GM12878 (cell line): ENCODE results near the gene PINLYP. TPM values are rescaled to one million over a fixed set of nuclear protein-coding genes. Genes with fewer than 3 reads are reported as not detected.

Source experiments
- ATAC-seq: fragments of 200-7000 bp; cut with Tn5 transposase; 3 replicates; pipeline ENCODE4 v1.9.1; 2020; ENCODE audit warnings: mild to moderate bottlenecking, moderate library complexity
- BruUV-seq: library from RNA; stranded (reverse); fragments of 400-500 nt; replicated peaks from 2 replicates; lab custom pipeline; 2021; lab: Mats Ljungman, UMichigan
- CTCF ChIA-PET: fragments of 300-600 bp; sonication (Branson Sonifier 250); formaldehyde crosslinking; extraction: SDS; loops from one replicate; lab custom pipeline; 2021; ENCODE audit warnings: inconsistent platforms; lab: Yijun Ruan, JAX
- POLR2A ChIA-PET: fragments of 350-600 bp; formaldehyde crosslinking; extraction: SDS; loops from one replicate; lab custom pipeline; 2021; ENCODE audit warnings: inconsistent platforms; lab: Charles Lee
- RAD21 ChIA-PET: fragments of 300-600 bp; sonication (Branson Sonifier 250); formaldehyde crosslinking; loops from one replicate; lab custom pipeline; 2023; ENCODE audit warnings: antibody characterized with exemption; ENCODE audit not compliant: unreplicated experiment; lab: Charles Lee
- SMC1A ChIA-PET: fragments of 300-600 bp; sonication (Branson Sonifier 250); formaldehyde crosslinking; loops from one replicate; lab custom pipeline; 2023; ENCODE audit not compliant: unreplicated experiment, uncharacterized antibody; lab: Charles Lee
- DNase-seq: peaks from one replicate; pipeline ENCODE4 v3.0.0-alpha.2; 2011; ENCODE audit warnings: low read depth, low spot score
- FAIRE-seq: peaks from 3 replicates; lab custom pipeline; 2011; peaks lifted over from hg19 to GRCh38; lab: Jason Lieb, UNC
- H2AFZ ChIP-seq: 2 replicates; pipeline ENCODE4 v1.6.0; 2011; ENCODE audit warnings: low read depth, low read length, control low read depth; ENCODE audit not compliant: control insufficient read depth
- H3K27ac ChIP-seq: 2 replicates; pipeline ENCODE4 v1.5.1; 2011; ENCODE audit warnings: control low read depth; ENCODE audit not compliant: control insufficient read depth, insufficient read depth
- H3K27me3 ChIP-seq, 2 experiments: replicated peaks in 1 of 2; 2 replicates each; pipeline versions ENCODE4 v1.6.0 to v1.6.1; 2011; ENCODE audit warnings: low read length in 1 of 2; ENCODE audit not compliant: control insufficient read depth in 2 of 2, insufficient read depth in 2 of 2
- H3K36me3 ChIP-seq, 2 experiments: 2 replicates each; pipeline ENCODE4 v1.5.1; 2011; ENCODE audit warnings: low read length in 1 of 2; ENCODE audit not compliant: control insufficient read depth in 2 of 2, insufficient read depth in 2 of 2
- H3K4me1 ChIP-seq: 2 replicates; pipeline ENCODE4 v1.6.1; 2011; ENCODE audit warnings: mild to moderate bottlenecking, low read length, moderate library complexity, mixed read lengths; ENCODE audit not compliant: control insufficient read depth, insufficient read depth
- H3K4me2 ChIP-seq: 2 replicates; pipeline ENCODE4 v1.6.0; 2011; ENCODE audit warnings: control low read depth; ENCODE audit not compliant: control insufficient read depth, insufficient read depth
- H3K4me3 ChIP-seq: fragments of 200-600 bp; sonication (generic); 2 replicates; pipeline ENCODE4 v1.5.1; 2016
- H3K79me2 ChIP-seq: 2 replicates; pipeline ENCODE4 v1.6.0; 2011; ENCODE audit warnings: low read length; ENCODE audit not compliant: control insufficient read depth, insufficient read depth
- H3K9ac ChIP-seq: 2 replicates; pipeline ENCODE4 v1.8.0; 2011; ENCODE audit warnings: low read length, control low read depth, mixed read lengths; ENCODE audit not compliant: control insufficient read depth, insufficient read depth
- H3K9me3 ChIP-seq: replicated peaks from 3 replicates; pipeline ENCODE4 v1.5.1; 2011; ENCODE audit warnings: mild to moderate bottlenecking, low read length; ENCODE audit not compliant: control insufficient read depth, insufficient read depth
- H4K20me1 ChIP-seq: 2 replicates; pipeline ENCODE4 v1.6.0; 2011; ENCODE audit not compliant: control insufficient read depth, insufficient read depth
- FOS ChIP-seq: IDR thresholded peaks from 3 replicates; pipeline ENCODE4 v1.6.1; 2011; ENCODE audit warnings: borderline replicate concordance; ENCODE audit not compliant: insufficient read length; ENCODE audit errors: extremely low read depth
- FOXK2 ChIP-seq: fragments of 450-650 bp; IDR thresholded peaks from 2 replicates; pipeline ENCODE4 v1.6.1; 2017; ENCODE audit warnings: mild to moderate bottlenecking, moderate library complexity
- SP1 ChIP-seq: IDR thresholded peaks from one replicate; pipeline ENCODE4 v1.6.1; 2011; ENCODE audit warnings: low read depth, low read length
- WGBS: methylation state at CpG from one replicate; pipeline ENCODE4 v1.1.6; 2016; ENCODE audit warnings: low lambda C conversion rate; ENCODE audit not compliant: insufficient replicate concordance, insufficient coverage; ENCODE audit errors: missing lambda C conversion rate; 5-methylcytosine and 5-hydroxymethylcytosine counted together
- in situ Hi-C: fragments of 300-500 bp; cut with MboI; formaldehyde crosslinking; loops from 9 replicates; pipeline ENCODE4 v1.14.3; 2018; ENCODE audit warnings: mixed read lengths
- intact Hi-C: fragments of 100-400 bp; cut with micrococcal nuclease; formaldehyde crosslinking; loops from one replicate; pipeline ENCODE4 v1.14.2; 2022; ENCODE audit not compliant: unreplicated experiment
- polyA plus RNA-seq, 11 experiments: library from polyadenylated mRNA; depleted of rRNA in 4 of 11; unstranded in 6 of 11; stranded (reverse) in 5 of 11; fragments of >200 nt; fragmentation: Nextera tagmentation in 4 of 11; fragmentation: Illumina TruSeq in 1 of 11; extraction: Ambion mirVana in 4 of 11; extraction: Trizol in 1 of 11; gene quantifications; 1 replicate in 1 of 11; 2 replicates in 10 of 11; pipeline versions ENCODE4 v1.2.1 to v1.2.3, GENCODE V29; 2011 to 2016; ENCODE audit warnings: inconsistent platforms in 2 of 11, missing spikeins in 2 of 11, low read depth in 1 of 11
- total RNA-seq, 4 experiments: library from RNA; depleted of rRNA in 3 of 4; stranded (reverse); fragments of >200 nt in 3 of 4; fragmentation: Illumina TruSeq in 1 of 4; extraction: Trizol in 1 of 4; gene quantifications; 2 replicates each; pipeline versions ENCODE4 v1.2.1 to v1.2.3, GENCODE V29; 2013 to 2021
- TF ChIP-seq, protein P1 (sequence below): IDR thresholded peaks from 2 replicates; pipeline ENCODE4 v1.6.1; 2011; ENCODE audit warnings: borderline replicate concordance, low read depth, mild to moderate bottlenecking, moderate library complexity, mixed read lengths, low read length; ENCODE audit not compliant: insufficient read depth; ENCODE audit errors: extremely low read length
- TF ChIP-seq, protein P2 (sequence below): IDR thresholded peaks from 2 replicates; pipeline ENCODE4 v1.6.1; 2011; ENCODE audit warnings: low read depth, low read length, improper control_type of control experiment, borderline replicate concordance

The PINLYP gene
- total and polyA plus RNA-seq, 10 of the 15 experiments (the other 5 are each of a cell fraction or from before 2014, with no cell fraction given): 1.0 to 26.9 (median 11.4) TPM

DNA sequence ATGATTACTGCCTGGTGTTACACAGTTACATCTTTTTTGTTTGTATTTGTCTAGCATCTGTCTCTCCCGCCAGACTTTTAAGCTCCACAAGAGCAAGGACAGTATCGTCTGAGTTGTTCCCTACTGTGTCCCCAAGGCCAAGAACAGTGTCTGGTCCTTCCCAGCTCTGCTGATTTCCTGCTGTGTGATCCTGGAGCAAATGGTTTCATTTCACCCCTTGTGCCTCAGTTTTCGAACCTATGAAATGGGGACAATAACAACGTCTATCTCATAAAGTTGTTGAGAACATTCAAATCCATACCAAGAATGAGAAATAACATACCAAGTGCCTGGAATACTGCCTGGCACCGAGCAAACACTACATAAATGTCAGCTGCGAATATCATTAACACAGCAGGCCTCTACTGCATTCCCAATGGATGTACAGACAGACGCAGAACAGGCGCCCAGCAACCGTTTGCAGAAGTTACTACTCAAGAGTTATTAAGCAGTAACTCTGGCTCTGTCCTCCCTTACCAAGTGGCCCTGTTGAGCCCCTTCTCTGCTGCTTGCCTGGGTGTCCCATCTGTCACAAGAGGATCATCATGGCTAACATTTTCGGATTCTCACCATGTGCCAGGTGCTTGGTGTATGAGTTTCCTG lies 11.7 kb upstream of the PINLYP start:
- in situ Hi-C loops: no loop called here
- Histone ChIP-seq H2AFZ (no peak overlapping the region), H3K4me1 (peaks cover 12% of the 10 kb centered on the region), H3K9me3 (no peaks in the 10 kb centered on the region)
- TSS peak; percentile 35 for BruUV-seq
- DNase-seq (no peak), FAIRE-seq (no peak)
- CTCF ChIA-PET: interaction anchor here (1.6 kb wide), 1 partner anchor 9 kb away, joined by 8 read pairs; no protein-coding TSS in a partner anchor
- 48% methylated on average over 10 of the region's 10 CpGs for whole genome bisulfite sequencing
- TF ChIP-seq, protein P1, sequence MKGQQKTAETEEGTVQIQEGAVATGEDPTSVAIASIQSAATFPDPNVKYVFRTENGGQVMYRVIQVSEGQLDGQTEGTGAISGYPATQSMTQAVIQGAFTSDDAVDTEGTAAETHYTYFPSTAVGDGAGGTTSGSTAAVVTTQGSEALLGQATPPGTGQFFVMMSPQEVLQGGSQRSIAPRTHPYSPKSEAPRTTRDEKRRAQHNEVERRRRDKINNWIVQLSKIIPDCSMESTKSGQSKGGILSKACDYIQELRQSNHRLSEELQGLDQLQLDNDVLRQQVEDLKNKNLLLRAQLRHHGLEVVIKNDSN: no peak
- TF ChIP-seq FOS (no peak), SP1 (no peak), FOXK2 (no peak)
- TF ChIP-seq, protein P2, sequence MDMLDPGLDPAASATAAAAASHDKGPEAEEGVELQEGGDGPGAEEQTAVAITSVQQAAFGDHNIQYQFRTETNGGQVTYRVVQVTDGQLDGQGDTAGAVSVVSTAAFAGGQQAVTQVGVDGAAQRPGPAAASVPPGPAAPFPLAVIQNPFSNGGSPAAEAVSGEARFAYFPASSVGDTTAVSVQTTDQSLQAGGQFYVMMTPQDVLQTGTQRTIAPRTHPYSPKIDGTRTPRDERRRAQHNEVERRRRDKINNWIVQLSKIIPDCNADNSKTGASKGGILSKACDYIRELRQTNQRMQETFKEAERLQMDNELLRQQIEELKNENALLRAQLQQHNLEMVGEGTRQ: no peak
- TF ChIP-seq, all 136 proteins: peak for 0
- Histone ChIP-seq H3K36me3 (no peaks in the 10 kb centered on the region; a peak in 1 of 4 replicates), H3K9ac (no peak overlapping the region), H3K27ac (no peak overlapping the region), H3K4me3 (no peak overlapping the region), H4K20me1 (no peaks in the 10 kb centered on the region), H3K27me3 (no peaks in the 10 kb centered on the region), H3K79me2 (no peaks in the 10 kb centered on the region), H3K4me2 (no peak overlapping the region)
- RAD21 ChIA-PET: no interaction called here
- SMC1A ChIA-PET: interaction anchor here (1.0 kb wide), 1 partner anchor 10 kb away, joined by 4 read pairs; the partner anchor contains the start of gene XRCC1
- ATAC-seq: no peak
- intact Hi-C loops: no loop called here
- POLR2A ChIA-PET: interaction anchor here (0.7 kb wide), 1 partner anchor 224 kb away, joined by 3 read pairs; no protein-coding TSS in a partner anchor
